Keratinocyte (primary cell): ENCODE measurements around the gene C10orf120.

ENCODE experiments used
- EZH2 ChIP-seq: IDR thresholded peaks from one replicate; pipeline ENCODE4 v1.6.1; 2012; ENCODE audit warnings: inconsistent platforms, mild to moderate bottlenecking, low read length, moderate library complexity
- TF ChIP-seq, protein P1 (sequence below), 3 experiments: IDR thresholded peaks in 1 of 3; conservative IDR thresholded peaks in 1 of 3; optimal IDR thresholded peaks in 1 of 3; 2 replicates in 2 of 3; 3 replicates in 1 of 3; pipeline versions ENCODE3 to v1.5.1; 2011; ENCODE audit warnings: low read length in 3 of 3, mild to moderate bottlenecking in 3 of 3, moderate library complexity in 2 of 3, control low read depth in 1 of 3, inconsistent platforms in 1 of 3; ENCODE audit not compliant: insufficient read depth in 2 of 3; ENCODE audit errors: extremely low read depth in 1 of 3

DNA sequence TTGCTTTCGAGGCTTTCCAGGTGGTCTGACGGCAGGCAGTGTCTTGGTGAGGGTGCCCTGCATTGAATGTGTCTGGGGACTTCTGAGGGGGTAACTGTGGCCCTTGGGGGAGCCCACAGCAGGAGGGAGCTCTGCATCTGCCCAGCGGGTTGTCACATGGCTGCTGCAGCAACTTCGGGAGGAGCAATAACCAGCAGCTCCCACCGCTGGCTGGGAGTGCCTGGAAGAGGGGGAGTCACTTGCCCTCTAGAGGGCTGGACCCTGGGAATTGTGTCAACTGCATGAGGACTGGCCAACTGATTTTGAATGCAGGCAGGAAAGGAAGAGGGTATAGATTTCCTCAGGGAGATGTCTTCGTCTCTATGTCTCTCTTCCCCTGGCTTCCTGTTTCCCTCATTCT lies 26.4 kb downstream of the C10orf120 start:
- TF ChIP-seq, protein P1, sequence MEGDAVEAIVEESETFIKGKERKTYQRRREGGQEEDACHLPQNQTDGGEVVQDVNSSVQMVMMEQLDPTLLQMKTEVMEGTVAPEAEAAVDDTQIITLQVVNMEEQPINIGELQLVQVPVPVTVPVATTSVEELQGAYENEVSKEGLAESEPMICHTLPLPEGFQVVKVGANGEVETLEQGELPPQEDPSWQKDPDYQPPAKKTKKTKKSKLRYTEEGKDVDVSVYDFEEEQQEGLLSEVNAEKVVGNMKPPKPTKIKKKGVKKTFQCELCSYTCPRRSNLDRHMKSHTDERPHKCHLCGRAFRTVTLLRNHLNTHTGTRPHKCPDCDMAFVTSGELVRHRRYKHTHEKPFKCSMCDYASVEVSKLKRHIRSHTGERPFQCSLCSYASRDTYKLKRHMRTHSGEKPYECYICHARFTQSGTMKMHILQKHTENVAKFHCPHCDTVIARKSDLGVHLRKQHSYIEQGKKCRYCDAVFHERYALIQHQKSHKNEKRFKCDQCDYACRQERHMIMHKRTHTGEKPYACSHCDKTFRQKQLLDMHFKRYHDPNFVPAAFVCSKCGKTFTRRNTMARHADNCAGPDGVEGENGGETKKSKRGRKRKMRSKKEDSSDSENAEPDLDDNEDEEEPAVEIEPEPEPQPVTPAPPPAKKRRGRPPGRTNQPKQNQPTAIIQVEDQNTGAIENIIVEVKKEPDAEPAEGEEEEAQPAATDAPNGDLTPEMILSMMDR (optimal IDR thresholded peaks at IDR 0.05 in 1 of 3, IDR thresholded peaks at IDR 0.05 in 1 of 3, conservative IDR thresholded peaks at IDR 0.05 in 1 of 3; ENCODE audit: extremely low read depth in 1 of 3, insufficient read depth in 2 of 3, low read length in 3 of 3): no peak
- TF ChIP-seq EZH2: no peak
